ENCODE data around the gene ABLIM1.

- TF ChIP-seq, protein P1, sequence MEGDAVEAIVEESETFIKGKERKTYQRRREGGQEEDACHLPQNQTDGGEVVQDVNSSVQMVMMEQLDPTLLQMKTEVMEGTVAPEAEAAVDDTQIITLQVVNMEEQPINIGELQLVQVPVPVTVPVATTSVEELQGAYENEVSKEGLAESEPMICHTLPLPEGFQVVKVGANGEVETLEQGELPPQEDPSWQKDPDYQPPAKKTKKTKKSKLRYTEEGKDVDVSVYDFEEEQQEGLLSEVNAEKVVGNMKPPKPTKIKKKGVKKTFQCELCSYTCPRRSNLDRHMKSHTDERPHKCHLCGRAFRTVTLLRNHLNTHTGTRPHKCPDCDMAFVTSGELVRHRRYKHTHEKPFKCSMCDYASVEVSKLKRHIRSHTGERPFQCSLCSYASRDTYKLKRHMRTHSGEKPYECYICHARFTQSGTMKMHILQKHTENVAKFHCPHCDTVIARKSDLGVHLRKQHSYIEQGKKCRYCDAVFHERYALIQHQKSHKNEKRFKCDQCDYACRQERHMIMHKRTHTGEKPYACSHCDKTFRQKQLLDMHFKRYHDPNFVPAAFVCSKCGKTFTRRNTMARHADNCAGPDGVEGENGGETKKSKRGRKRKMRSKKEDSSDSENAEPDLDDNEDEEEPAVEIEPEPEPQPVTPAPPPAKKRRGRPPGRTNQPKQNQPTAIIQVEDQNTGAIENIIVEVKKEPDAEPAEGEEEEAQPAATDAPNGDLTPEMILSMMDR (IDR thresholded peaks at IDR 0.05 in 4 of 5, conservative IDR thresholded peaks at IDR 0.05 in 1 of 5) = no peak
- TF ChIP-seq POLR2A (IDR thresholded peaks at IDR 0.05) = no peak
These were observed 36.0 kb upstream of the ABLIM1 start for GRCh38 chr10:114694062-114694461.
